HEK293 (cell line): ENCODE measurements around the gene HPGD.

Experiments
- TF ChIP-seq, protein P1 (sequence below): fragments of 450-650 bp; IDR thresholded peaks from 2 replicates; pipeline ENCODE4 v1.5.1; 2018; ENCODE audit warnings: missing biosample characterization, missing genetic modification characterization
- TF ChIP-seq, protein P2 (sequence below): fragments of 450-650 bp; formaldehyde crosslinking; IDR thresholded peaks from 2 replicates; pipeline ENCODE4 v1.5.1; 2016; ENCODE audit warnings: missing biosample characterization, missing genetic modification characterization

DNA sequence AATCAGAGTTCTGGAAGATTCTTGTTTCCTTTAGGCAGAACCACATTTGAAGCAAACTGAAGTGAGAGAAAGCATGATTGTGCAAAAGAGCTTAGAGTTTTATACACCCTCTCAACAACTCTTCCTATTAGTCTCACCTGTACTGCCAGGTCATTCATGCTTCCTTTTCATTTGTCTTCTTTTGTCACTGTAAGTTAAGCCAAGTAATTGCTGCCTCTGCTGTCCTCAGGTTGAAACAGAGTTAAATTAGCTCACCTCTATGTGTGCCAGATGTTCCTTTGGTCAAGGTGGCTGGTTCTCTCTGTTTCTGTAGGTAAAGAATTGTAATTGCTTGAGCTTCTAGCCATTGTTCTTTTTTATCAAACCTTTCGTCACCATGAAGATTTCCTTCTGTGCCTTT is 41.1 kb upstream of the HPGD start:
- TF ChIP-seq, protein P1, sequence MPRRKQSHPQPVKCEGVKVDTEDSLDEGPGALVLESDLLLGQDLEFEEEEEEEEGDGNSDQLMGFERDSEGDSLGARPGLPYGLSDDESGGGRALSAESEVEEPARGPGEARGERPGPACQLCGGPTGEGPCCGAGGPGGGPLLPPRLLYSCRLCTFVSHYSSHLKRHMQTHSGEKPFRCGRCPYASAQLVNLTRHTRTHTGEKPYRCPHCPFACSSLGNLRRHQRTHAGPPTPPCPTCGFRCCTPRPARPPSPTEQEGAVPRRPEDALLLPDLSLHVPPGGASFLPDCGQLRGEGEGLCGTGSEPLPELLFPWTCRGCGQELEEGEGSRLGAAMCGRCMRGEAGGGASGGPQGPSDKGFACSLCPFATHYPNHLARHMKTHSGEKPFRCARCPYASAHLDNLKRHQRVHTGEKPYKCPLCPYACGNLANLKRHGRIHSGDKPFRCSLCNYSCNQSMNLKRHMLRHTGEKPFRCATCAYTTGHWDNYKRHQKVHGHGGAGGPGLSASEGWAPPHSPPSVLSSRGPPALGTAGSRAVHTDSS, result no peak
- TF ChIP-seq, protein P2, sequence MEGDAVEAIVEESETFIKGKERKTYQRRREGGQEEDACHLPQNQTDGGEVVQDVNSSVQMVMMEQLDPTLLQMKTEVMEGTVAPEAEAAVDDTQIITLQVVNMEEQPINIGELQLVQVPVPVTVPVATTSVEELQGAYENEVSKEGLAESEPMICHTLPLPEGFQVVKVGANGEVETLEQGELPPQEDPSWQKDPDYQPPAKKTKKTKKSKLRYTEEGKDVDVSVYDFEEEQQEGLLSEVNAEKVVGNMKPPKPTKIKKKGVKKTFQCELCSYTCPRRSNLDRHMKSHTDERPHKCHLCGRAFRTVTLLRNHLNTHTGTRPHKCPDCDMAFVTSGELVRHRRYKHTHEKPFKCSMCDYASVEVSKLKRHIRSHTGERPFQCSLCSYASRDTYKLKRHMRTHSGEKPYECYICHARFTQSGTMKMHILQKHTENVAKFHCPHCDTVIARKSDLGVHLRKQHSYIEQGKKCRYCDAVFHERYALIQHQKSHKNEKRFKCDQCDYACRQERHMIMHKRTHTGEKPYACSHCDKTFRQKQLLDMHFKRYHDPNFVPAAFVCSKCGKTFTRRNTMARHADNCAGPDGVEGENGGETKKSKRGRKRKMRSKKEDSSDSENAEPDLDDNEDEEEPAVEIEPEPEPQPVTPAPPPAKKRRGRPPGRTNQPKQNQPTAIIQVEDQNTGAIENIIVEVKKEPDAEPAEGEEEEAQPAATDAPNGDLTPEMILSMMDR (tag by site-specific recombination), result no peak
